Mesenchymal stem cell (in vitro differentiated cells and primary cell): ENCODE data around the gene CTSE.

Experiments used
- DNase-seq: peaks from one replicate; pipeline ENCODE4 v3.0.0-alpha.2; 2013
- H2AFZ ChIP-seq: one replicate; pipeline ENCODE4 v1.6.1; 2013; ENCODE audit warnings: low read depth, mild to moderate bottlenecking, control low read depth, inconsistent platforms, low read length, moderate library complexity
- H2AK5ac ChIP-seq: 2 replicates; pipeline ENCODE4 v1.6.1; 2013; ENCODE audit warnings: low read length, moderate library complexity, mild to moderate bottlenecking, inconsistent platforms; ENCODE audit not compliant: severe bottlenecking
- H2BK120ac ChIP-seq: one replicate; pipeline ENCODE4 v1.6.1; 2013; ENCODE audit warnings: low read depth, mild to moderate bottlenecking, inconsistent platforms, low read length, moderate library complexity
- H2BK12ac ChIP-seq, 2 experiments: one replicate each; pipeline ENCODE4 v1.6.1; 2013; ENCODE audit warnings: inconsistent platforms in 2 of 2, low read length in 2 of 2, mild to moderate bottlenecking in 2 of 2, moderate library complexity in 2 of 2, control low read depth in 1 of 2
- H2BK15ac ChIP-seq: one replicate; pipeline ENCODE4 v1.6.1; 2013; ENCODE audit warnings: mild to moderate bottlenecking, low read depth, inconsistent platforms; ENCODE audit not compliant: poor library complexity, severe bottlenecking
- H2BK5ac ChIP-seq: 2 replicates; pipeline ENCODE4 v1.6.1; 2013; ENCODE audit warnings: low read depth, mild to moderate bottlenecking, low read length, control low read depth, inconsistent platforms; ENCODE audit not compliant: poor library complexity, severe bottlenecking
- H3K14ac ChIP-seq, 2 experiments: one replicate each; pipeline ENCODE4 v1.6.1; 2013; ENCODE audit warnings: inconsistent platforms in 2 of 2, low read length in 2 of 2, control low read depth in 1 of 2, mild to moderate bottlenecking in 1 of 2, moderate library complexity in 1 of 2
- H3K18ac ChIP-seq, 2 experiments: one replicate each; pipeline ENCODE4 v1.6.1; 2013; ENCODE audit warnings: inconsistent platforms in 2 of 2, low read length in 2 of 2, control low read depth in 1 of 2, low read depth in 1 of 2, mild to moderate bottlenecking in 1 of 2
- H3K23ac ChIP-seq, 2 experiments: one replicate each; pipeline ENCODE4 v1.6.1; 2013; ENCODE audit warnings: inconsistent platforms in 2 of 2, low read length in 2 of 2, mild to moderate bottlenecking in 2 of 2, moderate library complexity in 2 of 2, control low read depth in 1 of 2
- H3K27ac ChIP-seq: 2 replicates; pipeline ENCODE4 v1.5.1; 2013; ENCODE audit warnings: mild to moderate bottlenecking, moderate library complexity, low read length, control low read depth, inconsistent platforms; ENCODE audit not compliant: poor library complexity, severe bottlenecking
- H3K27me3 ChIP-seq, 2 experiments: 2 replicates each; pipeline versions ENCODE4 v1.6.1 to v1.7.0; 2013; ENCODE audit warnings: low read length in 2 of 2, mild to moderate bottlenecking in 2 of 2, moderate library complexity in 2 of 2, control low read depth in 1 of 2, inconsistent platforms in 1 of 2; ENCODE audit not compliant: control insufficient read depth in 1 of 2, insufficient read depth in 1 of 2
- H3K36me3 ChIP-seq, 2 experiments: 2 replicates each; pipeline versions ENCODE4 v1.6.1 to v1.7.0; 2013; ENCODE audit warnings: low read length in 2 of 2, control low read depth in 1 of 2, inconsistent platforms in 1 of 2, low read depth in 1 of 2, mild to moderate bottlenecking in 1 of 2; ENCODE audit not compliant: insufficient read depth in 2 of 2, control insufficient read depth in 1 of 2
- H3K4ac ChIP-seq, 2 experiments: one replicate each; pipeline ENCODE4 v1.6.1; 2013; ENCODE audit warnings: inconsistent platforms in 2 of 2, low read length in 2 of 2, mild to moderate bottlenecking in 2 of 2, moderate library complexity in 2 of 2, control low read depth in 1 of 2, low read depth in 1 of 2
- H3K4me1 ChIP-seq: 2 replicates; pipeline ENCODE4 v1.6.1; 2013; ENCODE audit warnings: low read depth, low read length, control low read depth; ENCODE audit not compliant: control insufficient read depth, insufficient read depth
- H3K4me2 ChIP-seq: 2 replicates; pipeline ENCODE4 v1.6.1; 2013; ENCODE audit warnings: low read length, mild to moderate bottlenecking, inconsistent platforms; ENCODE audit not compliant: poor library complexity, severe bottlenecking
- H3K4me3 ChIP-seq, 2 experiments: 2 replicates each; pipeline versions ENCODE4 v1.5.1 to v1.7.0; 2013; ENCODE audit warnings: low read length in 2 of 2, mild to moderate bottlenecking in 2 of 2, control low read depth in 1 of 2, low read depth in 1 of 2; ENCODE audit not compliant: insufficient read depth in 1 of 2
- H3K79me1 ChIP-seq: replicated peaks from 2 replicates; pipeline ENCODE4 v1.6.1; 2013; ENCODE audit warnings: mild to moderate bottlenecking, control low read depth, low read length, inconsistent platforms; ENCODE audit not compliant: poor library complexity, severe bottlenecking
- H3K9ac ChIP-seq: 2 replicates; pipeline ENCODE4 v1.7.0; 2013; ENCODE audit warnings: mild to moderate bottlenecking, low read length, moderate library complexity
- H3K9me3 ChIP-seq: 2 replicates; pipeline ENCODE4 v1.7.0; 2013; ENCODE audit warnings: mild to moderate bottlenecking, low read length; ENCODE audit not compliant: control insufficient read depth
- H4K8ac ChIP-seq: one replicate; pipeline ENCODE4 v1.6.1; 2013; ENCODE audit warnings: inconsistent platforms, mild to moderate bottlenecking, low read length, moderate library complexity
- H4K91ac ChIP-seq: one replicate; pipeline ENCODE4 v1.6.1; 2013; ENCODE audit warnings: mild to moderate bottlenecking, low read length, inconsistent platforms
- WGBS: methylation state at CpG from one replicate; pipeline ENCODE4 v1.1.7; 2013; ENCODE audit warnings: mixed read lengths; 5-methylcytosine and 5-hydroxymethylcytosine counted together

CTSE gene

DNA sequence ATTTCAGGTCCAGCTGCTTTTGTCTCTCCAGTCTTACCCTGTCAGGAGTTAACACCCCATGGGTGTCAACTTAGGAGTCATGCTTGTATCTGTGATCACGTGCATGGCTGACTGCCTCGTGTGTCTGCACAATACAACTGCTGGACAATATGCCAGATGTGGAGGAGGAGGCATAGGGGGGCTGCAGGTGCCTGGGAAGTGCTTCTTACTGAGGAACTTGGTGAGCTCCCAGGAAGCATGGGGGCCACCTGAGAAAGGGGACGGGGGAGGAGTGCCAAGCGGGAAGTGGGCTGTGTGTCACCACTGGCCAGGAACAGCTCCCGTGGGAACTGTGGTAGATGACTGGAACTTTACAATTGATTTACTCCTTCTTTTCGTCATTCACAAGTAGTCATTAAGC, 38.8 kb upstream of the CTSE start:
- H3K23ac ChIP-seq = no peak overlapping the region

GRCh38 chr1:206060844-206061243, 37.1 kb upstream of the CTSE start:
- Histone ChIP-seq H2BK120ac (no peak overlapping the region), H3K27me3 (peaks cover 0 to 17% of the 10 kb centered on the region in 2 experiments), H4K8ac (no peak overlapping the region), H3K36me3 (peaks cover 0 to 44% of the 10 kb centered on the region in 2 experiments), H4K91ac (no peak overlapping the region), H3K9me3 (peaks cover 8% of the 10 kb centered on the region), H3K27ac (peak overlapping the region; percentile 0), H3K4me2 (no peak overlapping the region), H2BK5ac (no peak overlapping the region), H3K9ac (no peak overlapping the region), H3K14ac (no peak overlapping the region), H2BK15ac (no peak overlapping the region), H3K4me1 (peaks cover 26% of the 10 kb centered on the region), H3K23ac (no peak overlapping the region), H3K4ac (no peak overlapping the region), H3K18ac (no peak overlapping the region), H2BK12ac (no peak overlapping the region), H2AFZ (no peak overlapping the region), H3K79me1 (no peaks in the 10 kb centered on the region), H2AK5ac (no peak overlapping the region), H3K4me3 (no peak overlapping the region)
- 91% methylated on average over 1 of the region's 3 CpGs for WGBS
- no peak for DNase-seq

More for the DNA sequence above, 38.8 kb upstream of the CTSE start:
- Histone ChIP-seq H3K79me1 (no peaks in the 10 kb centered on the region), H2BK120ac (no peak overlapping the region), H3K27ac (no peak overlapping the region), H3K36me3 (peaks cover 0 to 49% of the 10 kb centered on the region in 2 experiments), H4K8ac (no peak overlapping the region), H3K18ac (no peak overlapping the region), H3K9me3 (peaks cover 8% of the 10 kb centered on the region), H3K9ac (no peak overlapping the region), H2BK12ac (no peak overlapping the region), H4K91ac (no peak overlapping the region), H2AK5ac (no peak overlapping the region), H3K4me1 (peaks cover 25% of the 10 kb centered on the region), H2AFZ (no peak overlapping the region), H2BK5ac (no peak overlapping the region), H3K27me3 (peaks cover 0 to 31% of the 10 kb centered on the region in 2 experiments), H3K4me2 (no peak overlapping the region), H3K14ac (no peak overlapping the region), H2BK15ac (no peak overlapping the region), H3K4me3 (no peak overlapping the region), H3K4ac (no peak overlapping the region)
- WGBS = 76% methylated on average over 6 of the region's 6 CpGs
- DNase-seq = no peak

GRCh38 chr1:206059355-206059915, 35.7 kb upstream of the CTSE start:
- no peak overlapping the region for H2BK5ac ChIP-seq
- peak overlapping the region; percentile 71 for H2AK5ac ChIP-seq
- H2AFZ ChIP-seq = no peak overlapping the region

GRCh38 chr1:206058927-206059292, 35.2 kb upstream of the CTSE start:
- Histone ChIP-seq H3K18ac (no peak overlapping the region), H3K23ac (no peak overlapping the region), H2BK120ac (no peak overlapping the region), H3K14ac (no peak overlapping the region), H3K27me3 (peaks cover 0 to 10% of the 10 kb centered on the region in 2 experiments), H3K27ac (peak overlapping the region; percentile 80), H2BK5ac (no peak overlapping the region), H3K9me3 (peaks cover 8% of the 10 kb centered on the region), H2AK5ac (peak overlapping the region; percentile 0), H3K36me3 (peaks cover 0 to 34% of the 10 kb centered on the region in 2 experiments), H2BK15ac (no peak overlapping the region), H3K79me1 (no peaks in the 10 kb centered on the region), H3K4me3 (no peak overlapping the region), H4K91ac (no peak overlapping the region), H3K4me2 (peak overlapping the region; percentile 12), H3K4me1 (peaks cover 26% of the 10 kb centered on the region), H2BK12ac (no peak overlapping the region), H3K4ac (no peak overlapping the region), H4K8ac (no peak overlapping the region), H2AFZ (no peak overlapping the region), H3K9ac (no peak overlapping the region)
- no peak for DNase-seq
- 96% methylated on average over 1 of the region's 1 CpG for WGBS

More at GRCh38 chr1:206059355-206059915, 35.7 kb upstream of the CTSE start:
- H3K9me3 ChIP-seq = peaks cover 8% of the 10 kb centered on the region
- H3K27me3 ChIP-seq = peaks cover 0 to 10% of the 10 kb centered on the region in 2 experiments
- no peak overlapping the region for H3K9ac ChIP-seq
- no peak overlapping the region for H3K14ac ChIP-seq
- peaks cover 0 to 36% of the 10 kb centered on the region in 2 experiments for H3K36me3 ChIP-seq
- H4K8ac ChIP-seq = no peak overlapping the region
- WGBS = 56% methylated on average over 3 of the region's 3 CpGs
- H3K4me3 ChIP-seq = no peak overlapping the region
- H4K91ac ChIP-seq = no peak overlapping the region
- H3K4ac ChIP-seq = no peak overlapping the region
- H3K4me1 ChIP-seq = peaks cover 26% of the 10 kb centered on the region
- H3K27ac ChIP-seq = peak overlapping the region; percentile 80
- no peaks in the 10 kb centered on the region for H3K79me1 ChIP-seq
- H3K23ac ChIP-seq = no peak overlapping the region
- H3K18ac ChIP-seq = no peak overlapping the region
- H2BK12ac ChIP-seq = no peak overlapping the region
- H2BK120ac ChIP-seq = no peak overlapping the region
- H2BK15ac ChIP-seq = no peak overlapping the region
- DNase-seq = no peak
- H3K4me2 ChIP-seq = peak overlapping the region; percentile 12
